Measurements from ENCODE around the gene CPE.

GRCh38 chr4:165514739-165515138, 135.9 kb downstream of the CPE start:
- TF ChIP-seq CTCF (IDR thresholded peaks at IDR 0.05) (no peak), EZH2 (IDR thresholded peaks at IDR 0.05) (no peak)
